Osteoblast (primary cell): ENCODE measurements around the gene HIVEP2. TPM values are rescaled to one million over a fixed set of nuclear protein-coding genes. Genes with fewer than 3 reads are reported as not detected.

Experiments
- DNase-seq: peaks from one replicate; pipeline ENCODE4 v3.0.0; 2011; ENCODE audit warnings: low spot score, mixed read lengths; ENCODE audit not compliant: insufficient read length; ENCODE audit errors: missing footprints
- H2AFZ ChIP-seq: 2 replicates; pipeline ENCODE4 v1.6.0; 2011; ENCODE audit warnings: mild to moderate bottlenecking, low read length
- H3K27ac ChIP-seq: 2 replicates; pipeline ENCODE4 v1.5.1; 2011; ENCODE audit warnings: mild to moderate bottlenecking, low read depth, low read length, moderate library complexity
- H3K27me3 ChIP-seq: 2 replicates; pipeline ENCODE4 v1.6.0; 2012; ENCODE audit warnings: mild to moderate bottlenecking, control low read depth, inconsistent platforms, low read length, moderate library complexity; ENCODE audit not compliant: insufficient read depth
- H3K36me3 ChIP-seq: 2 replicates; pipeline ENCODE4 v1.5.1; 2011; ENCODE audit warnings: mild to moderate bottlenecking, low read length, control low read depth, moderate library complexity; ENCODE audit not compliant: insufficient read depth
- H3K4me1 ChIP-seq: 2 replicates; pipeline ENCODE4 v1.5.1; 2011; ENCODE audit warnings: mild to moderate bottlenecking, low read length, control low read depth, moderate library complexity; ENCODE audit not compliant: insufficient read depth
- H3K4me2 ChIP-seq: 2 replicates; pipeline ENCODE4 v1.6.0; 2011; ENCODE audit warnings: mild to moderate bottlenecking, low read length; ENCODE audit not compliant: insufficient read depth
- H3K4me3 ChIP-seq: fragments of 200-600 bp; sonication (generic); 3 replicates; pipeline ENCODE4 v1.5.1; 2012; ENCODE audit warnings: mild to moderate bottlenecking, low read length, inconsistent platforms; ENCODE audit not compliant: insufficient read depth
- H3K79me2 ChIP-seq: 2 replicates; pipeline ENCODE4 v1.6.0; 2012; ENCODE audit warnings: mild to moderate bottlenecking, low read length, control low read depth, inconsistent platforms; ENCODE audit not compliant: insufficient read depth
- H3K9me3 ChIP-seq: 2 replicates; pipeline ENCODE4 v1.5.1; 2011; ENCODE audit warnings: low read depth, low read length, control low read depth
- H4K20me1 ChIP-seq: 2 replicates; pipeline ENCODE4 v1.6.0; 2012; ENCODE audit warnings: mild to moderate bottlenecking, low read length, control low read depth; ENCODE audit not compliant: insufficient read depth
- total RNA-seq: library from RNA; depleted of rRNA; stranded (reverse); fragments of >200 nt; gene quantifications from 2 replicates; pipeline ENCODE4 v1.2.3, GENCODE V29; 2012
- TF ChIP-seq, protein P1 (sequence below): IDR thresholded peaks from 2 replicates; pipeline ENCODE4 v1.5.1; 2011; ENCODE audit warnings: mild to moderate bottlenecking, low read depth, low read length, moderate library complexity; ENCODE audit errors: extremely low read depth

Gene HIVEP2
- total RNA-seq, 1 donor, result 30.4 TPM

DNA sequence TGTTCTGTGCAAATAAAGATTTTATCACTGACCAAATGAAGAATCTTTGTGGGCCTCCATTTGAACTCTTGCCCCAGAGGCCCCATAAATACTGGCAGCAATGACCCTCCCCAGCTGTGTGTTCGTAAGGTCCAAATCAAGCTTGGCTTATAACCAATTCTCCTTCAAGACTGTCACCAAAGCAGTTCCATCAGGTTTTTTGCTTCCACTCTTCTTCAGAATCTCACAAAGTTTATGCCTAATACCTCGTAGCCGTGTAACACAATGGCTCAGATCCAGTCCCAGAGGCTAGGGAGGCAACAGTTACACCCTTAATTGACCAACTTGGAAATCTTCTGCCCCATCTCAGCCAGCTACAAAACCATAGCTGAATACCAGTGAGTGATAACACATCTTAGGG lies 120.5 kb downstream of the HIVEP2 start:
- DNase-seq, result no peak
- Histone ChIP-seq H3K4me2 (no peak overlapping the region), H3K79me2 (peaks cover 64% of the 10 kb centered on the region), H2AFZ (no peak overlapping the region), H3K9me3 (no peaks in the 10 kb centered on the region), H3K27ac (no peak overlapping the region), H4K20me1 (no peaks in the 10 kb centered on the region), H3K4me1 (peaks cover 15% of the 10 kb centered on the region), H3K27me3 (no peaks in the 10 kb centered on the region), H3K4me3 (no peak overlapping the region), H3K36me3 (no peaks in the 10 kb centered on the region)
- TF ChIP-seq, protein P1, sequence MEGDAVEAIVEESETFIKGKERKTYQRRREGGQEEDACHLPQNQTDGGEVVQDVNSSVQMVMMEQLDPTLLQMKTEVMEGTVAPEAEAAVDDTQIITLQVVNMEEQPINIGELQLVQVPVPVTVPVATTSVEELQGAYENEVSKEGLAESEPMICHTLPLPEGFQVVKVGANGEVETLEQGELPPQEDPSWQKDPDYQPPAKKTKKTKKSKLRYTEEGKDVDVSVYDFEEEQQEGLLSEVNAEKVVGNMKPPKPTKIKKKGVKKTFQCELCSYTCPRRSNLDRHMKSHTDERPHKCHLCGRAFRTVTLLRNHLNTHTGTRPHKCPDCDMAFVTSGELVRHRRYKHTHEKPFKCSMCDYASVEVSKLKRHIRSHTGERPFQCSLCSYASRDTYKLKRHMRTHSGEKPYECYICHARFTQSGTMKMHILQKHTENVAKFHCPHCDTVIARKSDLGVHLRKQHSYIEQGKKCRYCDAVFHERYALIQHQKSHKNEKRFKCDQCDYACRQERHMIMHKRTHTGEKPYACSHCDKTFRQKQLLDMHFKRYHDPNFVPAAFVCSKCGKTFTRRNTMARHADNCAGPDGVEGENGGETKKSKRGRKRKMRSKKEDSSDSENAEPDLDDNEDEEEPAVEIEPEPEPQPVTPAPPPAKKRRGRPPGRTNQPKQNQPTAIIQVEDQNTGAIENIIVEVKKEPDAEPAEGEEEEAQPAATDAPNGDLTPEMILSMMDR, result no peak

DNA sequence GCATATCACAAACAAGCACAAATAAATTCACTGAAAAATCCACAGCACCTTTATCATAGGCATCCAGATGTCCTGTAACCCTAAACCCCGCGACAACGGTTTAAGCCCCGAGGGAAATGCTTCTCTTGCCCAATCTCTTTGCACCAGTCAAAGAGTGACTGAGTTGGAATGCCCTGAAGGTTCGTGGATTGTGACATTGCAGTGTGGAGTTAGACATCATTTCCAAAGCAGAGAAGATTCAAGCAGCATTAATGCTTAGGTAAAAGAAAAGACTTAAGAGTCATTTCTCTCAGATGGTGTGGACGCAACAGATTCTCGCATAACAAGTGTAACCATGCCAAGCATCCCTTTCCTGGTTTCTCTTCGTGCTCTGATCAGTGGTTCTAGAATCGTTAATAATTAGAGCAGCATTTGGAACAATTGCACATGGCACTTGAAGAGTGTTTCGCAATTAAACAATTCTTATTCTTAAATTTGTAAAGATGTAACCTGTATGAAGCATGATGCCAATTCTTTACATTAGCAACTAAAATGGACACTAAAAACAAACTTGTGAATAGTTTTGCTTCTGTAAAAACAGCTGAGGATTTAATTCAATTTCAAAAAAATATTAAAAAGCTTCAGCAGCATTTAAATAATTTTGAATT lies 121.6 kb downstream of the HIVEP2 start:
- TF ChIP-seq, protein P1, result no peak
- Histone ChIP-seq H3K4me3 (no peak overlapping the region), H3K4me2 (no peak overlapping the region), H3K9me3 (no peaks in the 10 kb centered on the region), H4K20me1 (no peaks in the 10 kb centered on the region), H3K79me2 (peaks cover 58% of the 10 kb centered on the region), H3K36me3 (no peaks in the 10 kb centered on the region), H3K4me1 (peaks cover 15% of the 10 kb centered on the region), H2AFZ (no peak overlapping the region), H3K27ac (peak overlapping the region; percentile 7), H3K27me3 (no peaks in the 10 kb centered on the region)
- no peak for DNase-seq

DNA sequence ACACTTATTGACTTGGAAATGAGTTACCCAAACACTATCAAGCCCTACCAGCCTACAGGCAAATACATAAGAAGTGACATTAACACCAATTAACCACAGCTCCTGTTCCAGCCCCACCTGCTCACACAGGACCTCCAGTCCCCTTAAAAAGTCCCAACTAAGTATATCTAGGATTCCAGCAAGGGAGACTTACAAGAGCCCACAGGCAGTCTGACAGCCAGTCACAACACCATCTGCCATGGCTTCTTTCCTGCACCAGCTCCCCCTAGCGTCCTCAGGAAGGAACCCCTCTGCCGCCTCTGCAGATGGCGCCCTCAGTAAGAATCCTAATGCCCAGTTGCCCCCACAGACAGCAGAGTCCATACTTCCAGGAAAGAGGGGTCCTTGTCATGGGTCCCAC lies 122.1 kb downstream of the HIVEP2 start:
- DNase-seq, result no peak

DNA sequence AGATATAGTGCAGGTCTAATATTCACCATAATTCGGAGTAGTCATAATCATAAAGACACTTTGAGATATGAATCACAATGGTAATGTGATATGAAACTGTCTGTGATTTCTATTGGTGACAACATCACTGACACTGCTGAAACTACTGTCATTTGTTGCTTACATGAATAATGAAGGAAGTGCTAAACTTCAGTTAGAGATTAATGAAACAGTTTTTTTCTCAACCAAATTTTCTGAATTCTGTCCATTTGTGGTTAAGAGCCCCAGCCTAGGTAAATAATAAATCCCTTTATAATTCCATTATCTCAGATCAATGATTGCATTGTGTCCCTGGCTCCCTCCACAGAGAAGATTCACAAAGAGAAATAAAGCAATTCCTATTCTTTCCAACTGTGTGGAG lies 122.6 kb downstream of the HIVEP2 start:
- H3K79me2 ChIP-seq, result peaks cover 55% of the 10 kb centered on the region

More for the DNA sequence above, 122.1 kb downstream of the HIVEP2 start:
- TF ChIP-seq, protein P1, result peak; percentile 38
- Histone ChIP-seq H3K4me2 (no peak overlapping the region), H2AFZ (no peak overlapping the region), H3K36me3 (no peaks in the 10 kb centered on the region), H3K9me3 (no peaks in the 10 kb centered on the region), H3K4me1 (peaks cover 15% of the 10 kb centered on the region), H4K20me1 (no peaks in the 10 kb centered on the region), H3K79me2 (peaks cover 56% of the 10 kb centered on the region), H3K27ac (peak overlapping the region; percentile 7), H3K4me3 (no peak overlapping the region), H3K27me3 (no peaks in the 10 kb centered on the region)

More for the DNA sequence above, 122.6 kb downstream of the HIVEP2 start:
- no peak overlapping the region for H3K4me3 ChIP-seq
- no peak for DNase-seq
- TF ChIP-seq, protein P1, result no peak
- H3K4me2 ChIP-seq, result no peak overlapping the region
- H3K36me3 ChIP-seq, result no peaks in the 10 kb centered on the region
- no peaks in the 10 kb centered on the region for H3K9me3 ChIP-seq
- peaks cover 15% of the 10 kb centered on the region for H3K4me1 ChIP-seq
- H4K20me1 ChIP-seq, result no peaks in the 10 kb centered on the region
- H3K27me3 ChIP-seq, result no peaks in the 10 kb centered on the region
- H3K27ac ChIP-seq, result no peak overlapping the region
- H2AFZ ChIP-seq, result no peak overlapping the region
